GM12878 (cell line): ENCODE measurements around the gene BIVM. TPM values are rescaled to one million over a fixed set of nuclear protein-coding genes. Genes with fewer than 3 reads are reported as not detected.

Source experiments
- ATAC-seq: fragments of 200-7000 bp; cut with Tn5 transposase; 3 replicates; pipeline ENCODE4 v1.9.1; 2020; ENCODE audit warnings: mild to moderate bottlenecking, moderate library complexity
- BruUV-seq: library from RNA; stranded (reverse); fragments of 400-500 nt; replicated peaks from 2 replicates; lab custom pipeline; 2021; lab: Mats Ljungman, UMichigan
- CTCF ChIA-PET: fragments of 300-600 bp; sonication (Branson Sonifier 250); formaldehyde crosslinking; extraction: SDS; loops from one replicate; lab custom pipeline; 2021; ENCODE audit warnings: inconsistent platforms; lab: Yijun Ruan, JAX
- POLR2A ChIA-PET: fragments of 350-600 bp; formaldehyde crosslinking; extraction: SDS; loops from one replicate; lab custom pipeline; 2021; ENCODE audit warnings: inconsistent platforms; lab: Charles Lee
- RAD21 ChIA-PET: fragments of 300-600 bp; sonication (Branson Sonifier 250); formaldehyde crosslinking; loops from one replicate; lab custom pipeline; 2023; ENCODE audit warnings: antibody characterized with exemption; ENCODE audit not compliant: unreplicated experiment; lab: Charles Lee
- SMC1A ChIA-PET: fragments of 300-600 bp; sonication (Branson Sonifier 250); formaldehyde crosslinking; loops from one replicate; lab custom pipeline; 2023; ENCODE audit not compliant: unreplicated experiment, uncharacterized antibody; lab: Charles Lee
- DNase-seq: peaks from one replicate; pipeline ENCODE4 v3.0.0-alpha.2; 2011; ENCODE audit warnings: low read depth, low spot score
- FAIRE-seq: peaks from 3 replicates; lab custom pipeline; 2011; peaks lifted over from hg19 to GRCh38; lab: Jason Lieb, UNC
- H2AFZ ChIP-seq: 2 replicates; pipeline ENCODE4 v1.6.0; 2011; ENCODE audit warnings: low read depth, low read length, control low read depth; ENCODE audit not compliant: control insufficient read depth
- H3K27ac ChIP-seq: 2 replicates; pipeline ENCODE4 v1.5.1; 2011; ENCODE audit warnings: control low read depth; ENCODE audit not compliant: control insufficient read depth, insufficient read depth
- H3K27me3 ChIP-seq, 2 experiments: replicated peaks in 1 of 2; 2 replicates each; pipeline versions ENCODE4 v1.6.0 to v1.6.1; 2011; ENCODE audit warnings: low read length in 1 of 2; ENCODE audit not compliant: control insufficient read depth in 2 of 2, insufficient read depth in 2 of 2
- H3K36me3 ChIP-seq, 2 experiments: 2 replicates each; pipeline ENCODE4 v1.5.1; 2011; ENCODE audit warnings: low read length in 1 of 2; ENCODE audit not compliant: control insufficient read depth in 2 of 2, insufficient read depth in 2 of 2
- H3K4me1 ChIP-seq: 2 replicates; pipeline ENCODE4 v1.6.1; 2011; ENCODE audit warnings: mild to moderate bottlenecking, low read length, moderate library complexity, mixed read lengths; ENCODE audit not compliant: control insufficient read depth, insufficient read depth
- H3K4me2 ChIP-seq: 2 replicates; pipeline ENCODE4 v1.6.0; 2011; ENCODE audit warnings: control low read depth; ENCODE audit not compliant: control insufficient read depth, insufficient read depth
- H3K4me3 ChIP-seq: fragments of 200-600 bp; sonication (generic); 2 replicates; pipeline ENCODE4 v1.5.1; 2016
- H3K79me2 ChIP-seq: 2 replicates; pipeline ENCODE4 v1.6.0; 2011; ENCODE audit warnings: low read length; ENCODE audit not compliant: control insufficient read depth, insufficient read depth
- H3K9ac ChIP-seq: 2 replicates; pipeline ENCODE4 v1.8.0; 2011; ENCODE audit warnings: low read length, control low read depth, mixed read lengths; ENCODE audit not compliant: control insufficient read depth, insufficient read depth
- H3K9me3 ChIP-seq: replicated peaks from 3 replicates; pipeline ENCODE4 v1.5.1; 2011; ENCODE audit warnings: mild to moderate bottlenecking, low read length; ENCODE audit not compliant: control insufficient read depth, insufficient read depth
- H4K20me1 ChIP-seq: 2 replicates; pipeline ENCODE4 v1.6.0; 2011; ENCODE audit not compliant: control insufficient read depth, insufficient read depth
- BACH1 ChIP-seq: fragments of 450-650 bp; IDR thresholded peaks from 2 replicates; pipeline ENCODE4 v1.6.1; 2017; ENCODE audit warnings: mild to moderate bottlenecking, borderline replicate concordance
- EED ChIP-seq: sonication (generic); IDR thresholded peaks from 2 replicates; pipeline ENCODE4 v1.6.1; 2016; ENCODE audit warnings: antibody characterized with exemption, low read depth
- GATAD2B ChIP-seq: fragments of 450-650 bp; conservative IDR thresholded peaks from 2 replicates; pipeline ENCODE4 v1.6.1; 2017; ENCODE audit warnings: low read depth, mild to moderate bottlenecking, moderate library complexity
- HDGF ChIP-seq: fragments of 450-650 bp; IDR thresholded peaks from 2 replicates; pipeline ENCODE4 v1.6.1; 2016; ENCODE audit warnings: antibody characterized with exemption
- KAT2A ChIP-seq: conservative IDR thresholded peaks from 2 replicates; pipeline ENCODE4 v1.6.1; 2011; ENCODE audit warnings: low read depth, low read length; ENCODE audit not compliant: control insufficient read depth
- MTA2 ChIP-seq: fragments of 450-650 bp; IDR thresholded peaks from 2 replicates; pipeline ENCODE4 v1.6.1; 2016; ENCODE audit warnings: low read depth, mild to moderate bottlenecking, moderate library complexity
- MTA3 ChIP-seq: IDR thresholded peaks from 2 replicates; pipeline ENCODE4 v1.6.1; 2012; ENCODE audit warnings: low read length, inconsistent platforms, borderline replicate concordance
- NR2C1 ChIP-seq: fragments of 450-650 bp; IDR thresholded peaks from 2 replicates; pipeline ENCODE4 v1.6.1; 2017; ENCODE audit warnings: antibody characterized with exemption, mild to moderate bottlenecking, moderate library complexity
- PAX8 ChIP-seq: fragments of 450-650 bp; IDR thresholded peaks from 2 replicates; pipeline ENCODE4 v1.6.1; 2017; ENCODE audit warnings: mild to moderate bottlenecking, moderate library complexity
- RUNX3 ChIP-seq: IDR thresholded peaks from 2 replicates; pipeline ENCODE4 v1.6.1; 2012; ENCODE audit warnings: low read length, inconsistent platforms
- STAT3 ChIP-seq: IDR thresholded peaks from 2 replicates; pipeline ENCODE4 v1.6.1; 2011; ENCODE audit warnings: low read depth, low read length, improper control_type of control experiment
- WGBS: methylation state at CpG from one replicate; pipeline ENCODE4 v1.1.6; 2016; ENCODE audit warnings: low lambda C conversion rate; ENCODE audit not compliant: insufficient replicate concordance, insufficient coverage; ENCODE audit errors: missing lambda C conversion rate; 5-methylcytosine and 5-hydroxymethylcytosine counted together
- in situ Hi-C: fragments of 300-500 bp; cut with MboI; formaldehyde crosslinking; loops from 9 replicates; pipeline ENCODE4 v1.14.3; 2018; ENCODE audit warnings: mixed read lengths
- intact Hi-C: fragments of 100-400 bp; cut with micrococcal nuclease; formaldehyde crosslinking; loops from one replicate; pipeline ENCODE4 v1.14.2; 2022; ENCODE audit not compliant: unreplicated experiment
- polyA plus RNA-seq, 11 experiments: library from polyadenylated mRNA; depleted of rRNA in 4 of 11; unstranded in 6 of 11; stranded (reverse) in 5 of 11; fragments of >200 nt; fragmentation: Nextera tagmentation in 4 of 11; fragmentation: Illumina TruSeq in 1 of 11; extraction: Ambion mirVana in 4 of 11; extraction: Trizol in 1 of 11; gene quantifications; 1 replicate in 1 of 11; 2 replicates in 10 of 11; pipeline versions ENCODE4 v1.2.1 to v1.2.3, GENCODE V29; 2011 to 2016; ENCODE audit warnings: inconsistent platforms in 2 of 11, missing spikeins in 2 of 11, low read depth in 1 of 11
- total RNA-seq, 4 experiments: library from RNA; depleted of rRNA in 3 of 4; stranded (reverse); fragments of >200 nt in 3 of 4; fragmentation: Illumina TruSeq in 1 of 4; extraction: Trizol in 1 of 4; gene quantifications; 2 replicates each; pipeline versions ENCODE4 v1.2.1 to v1.2.3, GENCODE V29; 2013 to 2021
- TF ChIP-seq, protein P1 (sequence below): fragments of 450-650 bp; IDR thresholded peaks from 2 replicates; pipeline ENCODE4 v1.6.1; 2016; ENCODE audit warnings: mild to moderate bottlenecking

The BIVM gene
- total and polyA plus RNA-seq, 10 of the 15 experiments (the other 5 are each of a cell fraction or from before 2014, with no cell fraction given), result 3.4 to 20.1 (median 14.1) TPM

DNA sequence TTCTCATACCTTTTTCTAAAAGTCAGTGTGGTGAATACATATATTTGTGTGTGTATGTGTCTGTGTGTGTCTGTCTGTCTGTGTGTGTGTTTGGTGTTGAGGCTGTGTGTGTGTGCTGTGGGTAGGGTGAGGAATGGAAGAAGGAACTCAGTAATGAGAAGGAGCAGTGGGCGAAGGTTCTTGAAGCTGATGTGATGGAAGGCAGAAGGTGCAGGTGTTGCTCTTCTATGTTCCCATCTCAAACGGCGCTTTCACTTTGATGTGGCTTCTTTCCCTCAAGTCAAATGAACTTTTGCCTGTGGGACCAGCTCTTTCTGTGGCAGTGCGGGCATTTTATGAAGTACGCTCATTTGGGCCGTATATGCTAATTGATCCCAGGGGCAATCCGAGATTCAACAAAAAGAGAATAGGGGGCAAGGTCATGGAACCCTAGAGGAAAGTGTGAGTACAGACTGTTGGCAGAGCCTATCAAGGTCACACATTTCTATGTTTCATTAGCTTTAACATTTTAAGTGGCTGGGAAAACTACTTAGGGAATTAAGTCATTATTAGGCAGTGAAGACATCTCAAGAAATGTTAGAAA, 15.2 kb downstream of the BIVM start:
- intact Hi-C loops, result loop anchor here (5.0 kb wide), 1 partner anchor 42 kb away; the partner anchor contains the start of gene TEX30

DNA sequence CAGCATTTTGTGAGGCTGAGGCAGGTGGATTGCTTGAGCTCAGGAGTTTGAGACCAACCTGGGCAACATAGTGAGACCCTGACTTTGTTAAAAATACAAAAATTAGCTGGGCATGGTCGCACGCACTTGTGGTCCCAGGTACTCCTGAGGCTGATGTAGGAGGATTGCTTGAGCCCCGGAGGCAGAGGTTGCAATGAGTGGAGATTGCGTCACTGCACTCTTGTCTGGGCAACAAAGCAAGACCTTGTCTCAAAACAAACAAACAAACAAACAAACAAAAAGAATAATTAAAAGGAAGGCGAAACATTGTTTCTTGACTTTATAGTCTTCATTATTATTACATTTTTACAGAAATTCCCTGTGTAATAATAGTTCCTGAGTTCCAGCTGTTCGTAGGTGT, 15.9 kb downstream of the BIVM start:
- ChIA-PET SMC1A (interaction anchor here (0.6 to 2.3 kb wide), 8 partner anchors 10 to 293 kb away, joined by 3 to 8 read pairs (median 4); partner anchors contain the start of gene ERCC5), CTCF (interaction anchor here (0.9 to 2.9 kb wide), 4 partner anchors 14 to 223 kb away, joined by 3 to 18 read pairs (median 10); partner anchors contain the start of gene ERCC5), POLR2A (interaction anchor here (0.5 to 2.3 kb wide), 4 partner anchors 11 to 154 kb away, joined by 3 to 8 read pairs (median 4); partner anchors contain the start of genes BIVM, ERCC5 and POGLUT2), RAD21 (interaction anchor here (1.5 to 2.6 kb wide), 2 partner anchors 14 to 31 kb away, joined by 6 read pairs; partner anchors contain the start of gene ERCC5)
- Histone ChIP-seq H3K4me3 (no peak overlapping the region), H3K4me2 (no peak overlapping the region), H3K27ac (no peak overlapping the region), H4K20me1 (no peaks in the 10 kb centered on the region), H3K79me2 (peaks cover 8% of the 10 kb centered on the region), H3K9ac (no peak overlapping the region), H3K9me3 (peaks cover 4% of the 10 kb centered on the region), H3K4me1 (peaks cover 19% of the 10 kb centered on the region), H2AFZ (no peak overlapping the region), H3K27me3 (no peaks in the 10 kb centered on the region), H3K36me3 (peaks cover 0 to 3% of the 10 kb centered on the region in 2 experiments)
- ATAC-seq (no peak), DNase-seq (no peak), FAIRE-seq (no peak)
- in situ Hi-C loops, result no loop called here
- intact Hi-C loops, result loop anchor here (5.0 kb wide), 1 partner anchor 42 kb away; the partner anchor contains the start of gene TEX30
- TF ChIP-seq NR2C1 (no peak), MTA3 (no peak), KAT2A (no peak), EED (no peak), BACH1 (no peak), MTA2 (no peak), STAT3 (no peak), PAX8 (no peak)
- TF ChIP-seq, protein P1, sequence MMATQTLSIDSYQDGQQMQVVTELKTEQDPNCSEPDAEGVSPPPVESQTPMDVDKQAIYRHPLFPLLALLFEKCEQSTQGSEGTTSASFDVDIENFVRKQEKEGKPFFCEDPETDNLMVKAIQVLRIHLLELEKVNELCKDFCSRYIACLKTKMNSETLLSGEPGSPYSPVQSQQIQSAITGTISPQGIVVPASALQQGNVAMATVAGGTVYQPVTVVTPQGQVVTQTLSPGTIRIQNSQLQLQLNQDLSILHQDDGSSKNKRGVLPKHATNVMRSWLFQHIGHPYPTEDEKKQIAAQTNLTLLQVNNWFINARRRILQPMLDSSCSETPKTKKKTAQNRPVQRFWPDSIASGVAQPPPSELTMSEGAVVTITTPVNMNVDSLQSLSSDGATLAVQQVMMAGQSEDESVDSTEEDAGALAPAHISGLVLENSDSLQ, result no peak
- no TSS peak for BruUV-seq
- 85% methylated on average over 6 of the region's 6 CpGs for WGBS

More for the DNA sequence above, 15.2 kb downstream of the BIVM start:
- RAD21 ChIA-PET, result interaction anchor here (1.4 to 2.6 kb wide), 3 partner anchors 14 to 32 kb away, joined by 4 to 6 read pairs (median 6); partner anchors contain the start of gene ERCC5
- ATAC-seq (peak; percentile 76), DNase-seq (no peak), FAIRE-seq (no peak)
- WGBS, result 53% methylated on average over 7 of the region's 7 CpGs
- Histone ChIP-seq H3K27me3 (no peaks in the 10 kb centered on the region), H3K4me2 (peak overlapping the region; percentile 31), H3K9me3 (peaks cover 4% of the 10 kb centered on the region), H3K36me3 (peaks cover 0 to 2% of the 10 kb centered on the region in 2 experiments), H3K27ac (peak overlapping the region; percentile 50), H3K4me3 (no peak overlapping the region; the same call in 1 of the 2 replicates), H3K4me1 (peaks cover 17% of the 10 kb centered on the region), H2AFZ (peak overlapping the region; percentile 71), H4K20me1 (no peaks in the 10 kb centered on the region), H3K9ac (no peak overlapping the region), H3K79me2 (peaks cover 8% of the 10 kb centered on the region)
- BruUV-seq, result no TSS peak
- SMC1A ChIA-PET, result interaction anchor here (0.6 to 2.3 kb wide), 9 partner anchors 10 to 293 kb away, joined by 3 to 8 read pairs (median 4); partner anchors contain the start of genes BIVM, ERCC5 and POGLUT2
- POLR2A ChIA-PET, result interaction anchor here (1.1 to 2.3 kb wide), 3 partner anchors 11 to 32 kb away, joined by 3 to 8 read pairs (median 3); partner anchors contain the start of genes BIVM, ERCC5 and POGLUT2
- CTCF ChIA-PET, result interaction anchor here (0.6 to 2.9 kb wide), 6 partner anchors 12 to 222 kb away, joined by 3 to 18 read pairs (median 6); partner anchors contain the start of gene ERCC5
- in situ Hi-C loops, result no loop called here
- TF ChIP-seq HDGF, result peak; percentile 86; the same call in 1 of the 2 replicates
- TF ChIP-seq RUNX3, result peak; percentile 37; the same call in 1 of the 2 replicates
- no peak for TF ChIP-seq GATAD2B
